IMR-90 (cell line): ENCODE results near the gene ACBD3. TPM values are rescaled to one million over a fixed set of nuclear protein-coding genes. Genes with fewer than 3 reads are reported as not detected.

ENCODE experiments used
- ATAC-seq: fragments of 200-7000 bp; cut with Tn5 transposase; 2 replicates; pipeline ENCODE4 v1.9.1; 2020; ENCODE audit warnings: low read depth, mild to moderate bottlenecking, moderate library complexity
- BruUV-seq: library from RNA; stranded (reverse); fragments of 400-500 nt; replicated peaks from 2 replicates; lab custom pipeline; 2021; lab: Mats Ljungman, UMichigan
- CTCF ChIA-PET: fragments of 300-600 bp; formaldehyde crosslinking; extraction: SDS; loops from one replicate; lab custom pipeline; 2021; ENCODE audit warnings: antibody characterized with exemption; lab: Yijun Ruan, JAX
- POLR2A ChIA-PET: fragments of 300-600 bp; sonication (Branson Sonifier 250); formaldehyde crosslinking; loops from one replicate; lab custom pipeline; 2022; ENCODE audit warnings: antibody characterized with exemption; ENCODE audit not compliant: unreplicated experiment; lab: Charles Lee
- DNase-seq: peaks from one replicate; pipeline ENCODE4 v3.0.0; 2013
- H2AFZ ChIP-seq: replicated peaks from 2 replicates; pipeline ENCODE3; 2013; ENCODE audit warnings: low read length, mild to moderate bottlenecking; ENCODE audit not compliant: poor library complexity
- H2AK5ac ChIP-seq: 2 replicates; pipeline ENCODE4 v1.6.1; 2013; ENCODE audit warnings: low read depth, low read length, inconsistent platforms
- H2AK9ac ChIP-seq: replicated peaks from 2 replicates; pipeline ENCODE3; 2013; ENCODE audit warnings: mild to moderate bottlenecking, low read depth, low read length, moderate library complexity; ENCODE audit not compliant: poor library complexity
- H2BK120ac ChIP-seq: 2 replicates; pipeline ENCODE4 v1.6.1; 2013; ENCODE audit warnings: low read depth, low read length, inconsistent platforms
- H2BK15ac ChIP-seq: 3 replicates; pipeline ENCODE4 v1.6.1; 2013; ENCODE audit warnings: low read depth, low read length, inconsistent platforms
- H2BK20ac ChIP-seq: 2 replicates; pipeline ENCODE4 v1.6.1; 2013; ENCODE audit warnings: low read depth, mild to moderate bottlenecking, inconsistent platforms, low read length, moderate library complexity
- H2BK5ac ChIP-seq: 2 replicates; pipeline ENCODE4 v1.6.1; 2013; ENCODE audit warnings: mild to moderate bottlenecking, low read depth, low read length, inconsistent platforms; ENCODE audit not compliant: poor library complexity, severe bottlenecking
- H3K14ac ChIP-seq: replicated peaks from 2 replicates; pipeline ENCODE4 v1.6.1; 2013; ENCODE audit warnings: low read depth, low read length, inconsistent platforms
- H3K18ac ChIP-seq: 2 replicates; pipeline ENCODE4 v1.6.1; 2013; ENCODE audit warnings: low read depth, low read length, control low read depth
- H3K23ac ChIP-seq: 2 replicates; pipeline ENCODE4 v1.6.1; 2013; ENCODE audit warnings: low read depth, low read length, inconsistent platforms
- H3K27ac ChIP-seq: 2 replicates; pipeline ENCODE4 v1.5.1; 2013; ENCODE audit warnings: mild to moderate bottlenecking, control low read depth, low read length; ENCODE audit not compliant: insufficient read depth
- H3K27me3 ChIP-seq: 2 replicates; pipeline ENCODE4 v1.6.1; 2013; ENCODE audit warnings: low read length; ENCODE audit not compliant: control insufficient read depth, insufficient read depth
- H3K36me3 ChIP-seq: 2 replicates; pipeline ENCODE4 v1.6.1; 2013; ENCODE audit warnings: low read length, mixed read lengths; ENCODE audit not compliant: control insufficient read depth, insufficient read depth
- H3K4ac ChIP-seq: 2 replicates; pipeline ENCODE4 v1.6.1; 2013; ENCODE audit warnings: low read depth, low read length, inconsistent platforms
- H3K4me1 ChIP-seq: 2 replicates; pipeline ENCODE4 v1.6.1; 2013; ENCODE audit warnings: low read length, mixed read lengths; ENCODE audit not compliant: control insufficient read depth, insufficient read depth
- H3K4me2 ChIP-seq: 2 replicates; pipeline ENCODE4 v1.6.1; 2013; ENCODE audit warnings: low read depth, mild to moderate bottlenecking, control low read depth, low read length, moderate library complexity
- H3K4me3 ChIP-seq: 2 replicates; pipeline ENCODE4 v1.5.1; 2013; ENCODE audit warnings: low read depth, mild to moderate bottlenecking, control low read depth, low read length, moderate library complexity; ENCODE audit not compliant: insufficient read depth
- H3K56ac ChIP-seq: 2 replicates; pipeline ENCODE4 v1.6.1; 2013; ENCODE audit warnings: low read length, inconsistent platforms; ENCODE audit not compliant: insufficient read depth; ENCODE audit errors: extremely low read depth
- H3K79me1 ChIP-seq, 2 experiments: 2 replicates each; pipeline ENCODE4 v1.6.1; 2013; ENCODE audit warnings: low read length in 2 of 2, inconsistent platforms in 1 of 2, low read depth in 1 of 2
- H3K9ac ChIP-seq: 2 replicates; pipeline ENCODE4 v1.6.1; 2013; ENCODE audit warnings: low read depth, low read length, control low read depth
- H3K9me1 ChIP-seq: 2 replicates; pipeline ENCODE4 v1.6.1; 2013; ENCODE audit warnings: low read length, inconsistent platforms; ENCODE audit not compliant: insufficient read depth
- H3K9me3 ChIP-seq: 2 replicates; pipeline ENCODE4 v1.6.1; 2013; ENCODE audit warnings: low read length; ENCODE audit not compliant: control insufficient read depth, insufficient read depth
- H4K20me1 ChIP-seq: 2 replicates; pipeline ENCODE4 v1.6.1; 2013; ENCODE audit warnings: low read length, inconsistent platforms; ENCODE audit not compliant: insufficient read depth
- H4K5ac ChIP-seq: 2 replicates; pipeline ENCODE4 v1.6.1; 2013; ENCODE audit warnings: mild to moderate bottlenecking, low read depth, low read length, control low read depth
- H4K8ac ChIP-seq, 2 experiments: 2 replicates each; pipeline ENCODE4 v1.6.1; 2013; ENCODE audit warnings: low read depth in 2 of 2, low read length in 2 of 2, control low read depth in 1 of 2, inconsistent platforms in 1 of 2
- H4K91ac ChIP-seq: 2 replicates; pipeline ENCODE4 v1.6.1; 2013; ENCODE audit warnings: low read depth, low read length, inconsistent platforms; ENCODE audit not compliant: insufficient read depth
- MAFK ChIP-seq: IDR thresholded peaks from 2 replicates; pipeline ENCODE4 v1.6.1; 2012; ENCODE audit warnings: low read depth, low read length, improper control_type of control experiment
- POLR2A ChIP-seq: IDR thresholded peaks from 2 replicates; pipeline ENCODE4 v1.6.1; 2012; ENCODE audit warnings: mild to moderate bottlenecking, low read depth, low read length
- RAD21 ChIP-seq: IDR thresholded peaks from 2 replicates; pipeline ENCODE4 v1.6.1; 2012; ENCODE audit warnings: low read length, improper control_type of control experiment
- RCOR1 ChIP-seq: IDR thresholded peaks from 2 replicates; pipeline ENCODE4 v1.6.1; 2012; ENCODE audit warnings: mild to moderate bottlenecking, low read length, improper control_type of control experiment; ENCODE audit not compliant: insufficient replicate concordance
- SMC3 ChIP-seq: fragments of 150-350 bp; IDR thresholded peaks from 2 replicates; pipeline ENCODE4 v1.6.1; 2016; ENCODE audit warnings: low read depth, mild to moderate bottlenecking, antibody characterized with exemption, low read length, moderate library complexity
- WGBS, 2 experiments: methylation state at CpG; one replicate each; pipeline versions ENCODE4 v1.1.5 to v1.1.7; 2013; ENCODE audit warnings: missing lambda C conversion rate in 2 of 2; ENCODE audit not compliant: insufficient read length in 1 of 2; ENCODE audit errors: extremely low coverage in 2 of 2; 5-methylcytosine and 5-hydroxymethylcytosine counted together
- dilution Hi-C: fragments of 300-500 bp; cut with HindIII; formaldehyde crosslinking; loops from one replicate; pipeline ENCODE4 v1.14.3; 2018; ENCODE audit warnings: low sequenced_read_pairs; ENCODE audit not compliant: unreplicated experiment
- in situ Hi-C: fragments of 300-500 bp; cut with MboI; formaldehyde crosslinking; loops from 3 replicates; pipeline ENCODE4 v1.14.3; 2019; ENCODE audit warnings: low sequenced_read_pairs, inconsistent platforms, mixed read lengths
- intact Hi-C: fragments of 100-400 bp; cut with micrococcal nuclease; formaldehyde crosslinking; loops from 2 replicates; pipeline ENCODE4 v1.10.0; 2022
- polyA plus RNA-seq, 3 experiments: library from polyadenylated mRNA; depleted of rRNA; stranded (reverse); fragments of >200 nt; gene quantifications; 2 replicates each; pipeline ENCODE4 v1.2.3, GENCODE V29; 2012; ENCODE audit warnings: low replicate concordance in 1 of 3
- total RNA-seq: library from RNA; depleted of rRNA; stranded (reverse); fragments of >200 nt; gene quantifications from 2 replicates; pipeline ENCODE4 v1.2.3, GENCODE V29; 2012
- TF ChIP-seq, protein P1 (sequence below): conservative IDR thresholded peaks from 2 replicates; pipeline ENCODE4 v1.5.1; 2012; ENCODE audit warnings: mild to moderate bottlenecking, low read depth, low read length, improper control_type of control experiment

Gene ACBD3
- total and polyA plus RNA-seq, 2 of the 4 experiments (the other 2 are of a cell fraction): 30.3 to 59.7 TPM

- Histone ChIP-seq H3K4me1 (peaks cover 13% of the 10 kb centered on the region), H4K91ac (no peak overlapping the region), H3K9me1 (0 out of 2 replicates have a peak, but pooled peaks cover 3% of the 10 kb centered on the region), H3K4me2 (no peak overlapping the region), H3K27ac (no peak overlapping the region), H2BK20ac (no peak overlapping the region), H3K9me3 (no peaks in the 10 kb centered on the region), H4K5ac (no peak overlapping the region), H4K8ac (no peak overlapping the region), H2AK9ac (peak overlapping the region; percentile 51), H4K20me1 (no peaks in the 10 kb centered on the region), H3K18ac (no peak overlapping the region), H3K9ac (no peak overlapping the region), H2BK15ac (no peak overlapping the region), H2BK5ac (no peak overlapping the region), H3K14ac (no peak overlapping the region), H3K36me3 (no peaks in the 10 kb centered on the region), H3K56ac (no peak overlapping the region), H3K27me3 (no peaks in the 10 kb centered on the region), H3K23ac (no peak overlapping the region), H2AFZ (peak overlapping the region; percentile 77), H3K4me3 (no peak overlapping the region), H2AK5ac (no peak overlapping the region), H3K79me1 (no peaks in the 10 kb centered on the region), H3K4ac (no peak overlapping the region), H2BK120ac (no peak overlapping the region)
- WGBS, 2 experiments: 5% methylated on average over 11 of the region's 12 CpGs; no CpG with 5 or more reads in 1 of the 2 experiments
- ChIA-PET CTCF (interaction anchor here (0.5 to 2.1 kb wide), 21 partner anchors 9 to 1216 kb away, joined by 3 to 16 read pairs (median 3); no protein-coding TSS in a partner anchor), POLR2A (no interaction called here)
- intact Hi-C loops (loop anchor here (1.0 to 10.0 kb wide), 3 partner anchors 72 to 250 kb away; no protein-coding TSS in a partner anchor), in situ Hi-C loops (no loop called here), dilution Hi-C loops (no loop called here)
- TF ChIP-seq POLR2A: no peak
- no peak for TF ChIP-seq MAFK
- TF ChIP-seq SMC3: peak; percentile 66
- no peak for TF ChIP-seq RCOR1
- TF ChIP-seq RAD21: peak; percentile 88
- TF ChIP-seq, protein P1, sequence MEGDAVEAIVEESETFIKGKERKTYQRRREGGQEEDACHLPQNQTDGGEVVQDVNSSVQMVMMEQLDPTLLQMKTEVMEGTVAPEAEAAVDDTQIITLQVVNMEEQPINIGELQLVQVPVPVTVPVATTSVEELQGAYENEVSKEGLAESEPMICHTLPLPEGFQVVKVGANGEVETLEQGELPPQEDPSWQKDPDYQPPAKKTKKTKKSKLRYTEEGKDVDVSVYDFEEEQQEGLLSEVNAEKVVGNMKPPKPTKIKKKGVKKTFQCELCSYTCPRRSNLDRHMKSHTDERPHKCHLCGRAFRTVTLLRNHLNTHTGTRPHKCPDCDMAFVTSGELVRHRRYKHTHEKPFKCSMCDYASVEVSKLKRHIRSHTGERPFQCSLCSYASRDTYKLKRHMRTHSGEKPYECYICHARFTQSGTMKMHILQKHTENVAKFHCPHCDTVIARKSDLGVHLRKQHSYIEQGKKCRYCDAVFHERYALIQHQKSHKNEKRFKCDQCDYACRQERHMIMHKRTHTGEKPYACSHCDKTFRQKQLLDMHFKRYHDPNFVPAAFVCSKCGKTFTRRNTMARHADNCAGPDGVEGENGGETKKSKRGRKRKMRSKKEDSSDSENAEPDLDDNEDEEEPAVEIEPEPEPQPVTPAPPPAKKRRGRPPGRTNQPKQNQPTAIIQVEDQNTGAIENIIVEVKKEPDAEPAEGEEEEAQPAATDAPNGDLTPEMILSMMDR: peak; percentile 90
- peak; percentile 38 for ATAC-seq
- DNase-seq: peak; percentile 73
- no TSS peak for BruUV-seq
These were observed 61.4 kb downstream of the ACBD3 start for GRCh38 chr1:226125097-226125630.
